Measurements from ENCODE around the gene HSPA1B. TPM values are rescaled to one million over a fixed set of nuclear protein-coding genes. Genes with fewer than 3 reads are reported as not detected.
"Not testable (repeated sequence)": the region's sequence is repeated elsewhere in the genome, so short reads cannot be mapped to it uniquely, and the experiment has no call there.

The HSPA1B gene
- total RNA-seq, 2 experiments from 2014 or later = 60.9 to 177 TPM

DNA sequence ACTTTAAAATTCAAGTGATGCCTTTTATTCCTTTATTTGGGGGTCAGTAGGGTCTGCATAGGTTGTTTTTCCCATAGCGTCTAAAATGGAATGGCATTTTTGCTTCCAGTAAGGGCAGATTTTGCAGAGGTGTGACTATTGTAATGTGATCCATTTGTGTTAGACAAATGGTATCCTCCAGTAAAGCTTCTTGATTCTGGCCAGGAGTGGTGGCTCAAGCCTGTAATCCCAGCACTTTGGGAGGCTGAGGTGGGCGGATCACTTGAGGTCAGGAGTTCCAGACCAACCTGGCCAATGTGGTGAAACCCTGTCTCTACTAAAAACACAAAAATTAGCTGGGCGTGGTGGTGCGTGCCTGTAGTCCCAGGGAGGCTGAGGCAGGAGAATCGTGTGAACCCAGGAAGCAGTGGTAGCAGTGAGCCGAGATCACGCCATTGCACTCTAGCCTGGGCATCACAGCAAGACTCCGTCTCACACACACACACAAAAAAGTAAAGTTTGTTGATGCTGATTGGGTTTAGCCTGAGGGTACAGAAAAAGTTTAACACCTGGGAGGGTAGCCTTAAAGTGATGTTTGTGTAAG is 9.5 kb upstream of the HSPA1B start:
- H3K36me3 ChIP-seq (ENCODE audit: insufficient read depth, low read length); CTCF ChIA-PET (ENCODE audit: unreplicated experiment); POLR2A ChIA-PET; H3K4me3 ChIP-seq (ENCODE audit: low read depth, low read length, poor library complexity, severe bottlenecking); H3K9me2 ChIP-seq (ENCODE audit: insufficient read depth, low read length); H3K9me3 ChIP-seq (ENCODE audit: low read length); H3K27ac ChIP-seq (ENCODE audit: low read depth, low read length, poor library complexity, severe bottlenecking); H3K79me2 ChIP-seq (ENCODE audit: insufficient read depth, low read depth, low read length); BruUV-seq (replicated peaks); H4K20me1 ChIP-seq (ENCODE audit: insufficient read depth, low read length); DNase-seq (ENCODE audit: low spot score): not testable (repeated sequence)
- H2AFZ ChIP-seq (ENCODE audit: low read length) = peak overlapping the region; percentile 53; the same call in 1 of the 2 replicates
- intact Hi-C loops (cut with micrococcal nuclease; ENCODE audit: unreplicated experiment) = loop anchor here (10.0 kb wide), 1 partner anchor 1577 kb away; the partner anchor contains the start of gene KIFC1
- peak overlapping the region; percentile 38; the same call in 1 of the 2 replicates for H3K4me2 ChIP-seq (ENCODE audit: low read length)
- peaks cover 32% of the 10 kb centered on the region for H3K4me1 ChIP-seq (ENCODE audit: insufficient read depth, low read length, poor library complexity, severe bottlenecking)
- TF ChIP-seq CTCF (conservative IDR thresholded peaks at IDR 0.05; ENCODE audit: low read length) = 0 out of 2 replicates have a peak, but pooled peaks have one; percentile 9

DNA sequence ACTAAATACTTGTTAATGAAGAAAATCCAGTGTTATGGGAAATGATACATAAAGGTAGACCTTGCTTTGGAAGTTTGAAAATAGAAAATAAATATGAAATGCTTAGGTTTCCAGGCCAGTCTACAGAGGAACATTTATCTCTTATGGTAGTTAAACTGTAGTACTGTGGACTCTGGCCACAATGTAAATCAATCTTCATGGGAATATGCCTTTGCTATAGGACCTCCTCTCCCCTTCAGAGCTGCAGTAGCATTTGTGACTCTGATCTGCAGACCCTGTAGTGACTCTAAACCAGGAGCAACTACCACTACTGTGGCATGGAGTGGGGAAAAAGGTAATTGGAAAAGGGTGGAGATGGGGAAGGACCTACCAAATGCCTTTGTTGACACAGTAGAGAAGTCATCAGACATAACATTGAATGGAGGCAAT is 7.7 kb upstream of the HSPA1B start:
- no TSS peak for BruUV-seq (replicated peaks)
- no peaks in the 10 kb centered on the region for H4K20me1 ChIP-seq (ENCODE audit: insufficient read depth, low read length)
- POLR2A ChIA-PET = interaction anchor here (0.8 to 1.2 kb wide), 2 partner anchors 10 to 13 kb away, joined by 3 to 5 read pairs; partner anchors contain the start of gene LSM2
- TF ChIP-seq CTCF (conservative IDR thresholded peaks at IDR 0.05; ENCODE audit: low read length) = no peak
- no peaks in the 10 kb centered on the region for H3K9me3 ChIP-seq (ENCODE audit: low read length)
- DNase-seq (ENCODE audit: low spot score) = no peak
- H3K9me2 ChIP-seq (ENCODE audit: insufficient read depth, low read length) = no peaks in the 10 kb centered on the region
- H3K4me3 ChIP-seq (ENCODE audit: low read depth, low read length, poor library complexity, severe bottlenecking) = no peak overlapping the region
- peaks cover 43% of the 10 kb centered on the region for H3K4me1 ChIP-seq (ENCODE audit: insufficient read depth, low read length, poor library complexity, severe bottlenecking)
- no peak overlapping the region for H3K27ac ChIP-seq (ENCODE audit: low read depth, low read length, poor library complexity, severe bottlenecking)
- H2AFZ ChIP-seq (ENCODE audit: low read length) = no peak overlapping the region
- CTCF ChIA-PET (ENCODE audit: unreplicated experiment) = no interaction called here
- no peaks in the 10 kb centered on the region for H3K36me3 ChIP-seq (ENCODE audit: insufficient read depth, low read length)
- no peaks in the 10 kb centered on the region for H3K79me2 ChIP-seq (ENCODE audit: insufficient read depth, low read depth, low read length)
- H3K4me2 ChIP-seq (ENCODE audit: low read length) = no peak overlapping the region
- intact Hi-C loops (cut with micrococcal nuclease; ENCODE audit: unreplicated experiment) = loop anchor here (10.0 kb wide), 1 partner anchor 1575 kb away; the partner anchor contains the start of gene KIFC1

DNA sequence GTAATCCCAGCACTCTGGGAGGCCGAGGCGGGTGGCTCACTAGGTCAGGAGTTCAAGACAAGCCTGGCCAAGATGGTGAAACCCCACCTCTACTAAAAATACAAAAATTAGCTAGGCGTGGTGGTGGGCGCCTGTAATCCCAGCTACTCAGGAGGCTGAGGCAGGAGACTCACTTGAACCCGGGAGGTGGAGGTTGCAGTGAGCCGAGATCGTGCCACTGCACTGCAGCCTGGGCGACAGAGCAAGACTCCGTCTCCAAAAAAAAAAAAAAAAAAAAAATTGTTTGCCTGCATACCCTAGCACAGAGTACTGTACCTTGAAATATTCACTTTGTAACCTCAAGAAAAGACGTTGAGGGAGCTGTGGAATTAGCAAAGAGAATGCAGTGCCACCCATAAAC is 7.1 kb upstream of the HSPA1B start:
- H3K36me3 ChIP-seq (ENCODE audit: insufficient read depth, low read length); H3K4me2 ChIP-seq (ENCODE audit: low read length); H3K79me2 ChIP-seq (ENCODE audit: insufficient read depth, low read depth, low read length); intact Hi-C loops (cut with micrococcal nuclease; ENCODE audit: unreplicated experiment); CTCF ChIA-PET (ENCODE audit: unreplicated experiment); H3K9me3 ChIP-seq (ENCODE audit: low read length); H3K27ac ChIP-seq (ENCODE audit: low read depth, low read length, poor library complexity, severe bottlenecking); H2AFZ ChIP-seq (ENCODE audit: low read length); BruUV-seq (replicated peaks); H3K9me2 ChIP-seq (ENCODE audit: insufficient read depth, low read length); H4K20me1 ChIP-seq (ENCODE audit: insufficient read depth, low read length); H3K4me3 ChIP-seq (ENCODE audit: low read depth, low read length, poor library complexity, severe bottlenecking); DNase-seq (ENCODE audit: low spot score): not testable (repeated sequence)
- POLR2A ChIA-PET = interaction anchor here (1.2 kb wide), 1 partner anchor 13 kb away, joined by 5 read pairs; the partner anchor contains the start of gene LSM2
- peaks cover 46% of the 10 kb centered on the region for H3K4me1 ChIP-seq (ENCODE audit: insufficient read depth, low read length, poor library complexity, severe bottlenecking)

Data from OCI-LY7 (cell line).